Ovary (tissue), 9 donors: Measurements from ENCODE around the gene RAB31. TPM values are rescaled to one million over a fixed set of nuclear protein-coding genes. Genes with fewer than 3 reads are reported as not detected.

Experiments used
- DNase-seq, 5 donors: peaks; one replicate each; pipeline ENCODE4 v3.0.0-alpha.2; 2019 to 2020
- H3K27ac ChIP-seq, 2 donors: fragments of 200-600 bp; one replicate each; pipeline versions ENCODE4 v1.5.1 to v1.8.0; 2019 to 2022
- H3K27me3 ChIP-seq: fragments of 200-600 bp; one replicate; pipeline ENCODE4 v1.8.0; 2022
- H3K36me3 ChIP-seq: fragments of 200-600 bp; sonication (generic); one replicate; pipeline ENCODE4 v1.5.1; 2019
- H3K4me1 ChIP-seq: one replicate; pipeline ENCODE4 v1.8.1; 2013; ENCODE audit warnings: mild to moderate bottlenecking, moderate library complexity; ENCODE audit not compliant: insufficient read depth
- H3K4me3 ChIP-seq: fragments of 200-600 bp; sonication (generic); one replicate; pipeline ENCODE4 v1.5.1; 2017
- H3K9me3 ChIP-seq, 2 donors: fragments of 200-600 bp in 1 of 2; sonication (generic) in 1 of 2; one replicate each; pipeline versions ENCODE4 v1.5.1 to v1.8.1; 2013 to 2019; ENCODE audit warnings: mild to moderate bottlenecking in 1 of 2, moderate library complexity in 1 of 2
- EP300 ChIP-seq: sonication (generic); formaldehyde crosslinking; IDR thresholded peaks from one replicate; pipeline ENCODE4 v1.6.1; 2017; ENCODE audit warnings: antibody characterized with exemption
- POLR2A ChIP-seq: fragments of 450-650 bp; IDR thresholded peaks from one replicate; pipeline ENCODE4 v1.6.1; 2017; ENCODE audit warnings: antibody characterized with exemption, mild to moderate bottlenecking, moderate library complexity
- WGBS, 3 donors: extraction: QIAGEN DNeasy Blood & Tissue Kit in 1 of 3; methylation state at CpG; one replicate each; pipeline versions ENCODE4 v1.1.5 to v1.1.7; 2013 to 2017; 5-methylcytosine and 5-hydroxymethylcytosine counted together
- intact Hi-C, 4 donors: fragments of 100-400 bp; cut with DNase I; formaldehyde crosslinking; loops; one replicate each; pipeline versions ENCODE4 v1.11.0 to v1.15.1; 2022 to 2023
- polyA plus RNA-seq, 2 donors: library from polyadenylated mRNA; stranded (reverse); fragments of 200-250 nt in 1 of 2; fragments of 350-450 nt in 1 of 2; fragmentation: Illumina TruSeq in 1 of 2; extraction: RNeasy Lipid Tissue Mini Kit (QIAGEN cat#74804) in 1 of 2; gene quantifications; one replicate each; pipeline ENCODE4 v1.2.3, GENCODE V29; 2013 to 2014
- total RNA-seq, 7 donors: library from RNA; depleted of rRNA in 2 of 7; stranded (reverse); fragments of >200 nt in 2 of 7; fragmentation: NEBNext Ultra II Directional in 3 of 7; extraction: Animal tissue kit (Norgen Biotek cat#: 25700) in 3 of 7; gene quantifications; one replicate each; pipeline versions ENCODE4 v1.1.0 to v1.2.4, GENCODE V29; 2016 to 2023
- TF ChIP-seq, protein P1 (sequence below), 3 donors: fragments of 450-650 bp in 2 of 3; fragments of 200-600 bp in 1 of 3; IDR thresholded peaks; one replicate each; pipeline versions ENCODE4 v1.5.1 to v1.8.0; 2016 to 2022; ENCODE audit warnings: antibody characterized with exemption in 3 of 3, mild to moderate bottlenecking in 1 of 3
- donor health status: DM: no; HTN: no; CAD: no; lungs with moderate emphysema.
- donor health status: DM: no; HTN: no; CAD: no.
- donor health status: Bipolar disorder and iron deficiency.
- donor health status: DM: yes; HTN: yes; CAD: no.
- donor health status: DM: no; HTN: no; CAD: no.
- donor health status: DM: yes; HTN: yes; CAD: no.

The RAB31 gene
- total and polyA plus RNA-seq, 9 donors: 37.9 to 188 (median 62.8) TPM

DNA sequence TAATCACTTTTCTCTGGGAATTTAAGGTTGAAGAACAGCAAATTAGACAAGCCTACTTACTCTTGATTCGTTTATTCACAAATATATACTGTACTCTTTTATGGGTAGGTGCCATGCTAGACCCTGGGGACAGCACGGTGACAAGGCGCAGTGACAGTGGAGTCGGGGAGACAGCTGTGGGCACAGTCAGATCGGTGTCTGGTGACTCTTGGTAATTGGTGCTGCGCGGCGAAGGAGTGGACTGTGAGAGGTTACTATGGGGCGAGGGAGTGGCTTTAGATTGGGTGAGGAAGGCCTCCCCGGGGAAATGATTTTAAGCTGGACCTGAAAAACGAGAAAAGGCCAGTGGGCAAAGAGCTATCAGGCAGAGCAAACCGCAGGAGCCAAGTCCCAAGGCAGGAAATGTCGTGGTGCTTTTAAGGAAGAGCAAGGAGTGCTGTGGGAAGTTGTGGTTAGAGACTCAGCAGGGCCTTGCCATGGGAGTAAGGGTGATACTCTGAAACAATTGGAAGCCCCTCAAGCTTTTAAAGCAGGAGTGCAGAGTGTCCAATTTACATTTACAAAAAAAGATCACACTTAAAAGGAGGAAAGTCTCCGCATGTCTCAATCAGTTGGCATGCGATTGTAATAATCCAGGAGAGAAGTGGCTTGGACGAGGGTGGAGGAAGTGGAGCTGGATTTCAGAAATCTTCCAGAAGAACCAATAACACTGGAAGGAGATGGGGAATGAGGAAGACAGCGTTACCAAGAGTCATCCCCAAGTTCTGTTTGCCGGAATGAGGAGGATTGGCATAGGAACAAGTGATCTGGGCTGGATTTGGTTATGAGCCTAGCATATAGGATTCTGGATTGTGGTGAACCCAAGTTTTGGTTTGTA is 141.5 kb downstream of the RAB31 start:
- 87 to 90% (median 89%) methylated on average over 18 of the region's 18 CpGs for WGBS, 3 donors
- Histone ChIP-seq H3K27me3 (no peaks in the 10 kb centered on the region), H3K9me3 (no peaks in the 10 kb centered on the region), H3K36me3 (no peaks in the 10 kb centered on the region), H3K27ac (no peak overlapping the region), H3K4me3 (no peak overlapping the region), H3K4me1 (peaks cover 8% of the 10 kb centered on the region)
- no peak for DNase-seq
- TF ChIP-seq, protein P1, sequence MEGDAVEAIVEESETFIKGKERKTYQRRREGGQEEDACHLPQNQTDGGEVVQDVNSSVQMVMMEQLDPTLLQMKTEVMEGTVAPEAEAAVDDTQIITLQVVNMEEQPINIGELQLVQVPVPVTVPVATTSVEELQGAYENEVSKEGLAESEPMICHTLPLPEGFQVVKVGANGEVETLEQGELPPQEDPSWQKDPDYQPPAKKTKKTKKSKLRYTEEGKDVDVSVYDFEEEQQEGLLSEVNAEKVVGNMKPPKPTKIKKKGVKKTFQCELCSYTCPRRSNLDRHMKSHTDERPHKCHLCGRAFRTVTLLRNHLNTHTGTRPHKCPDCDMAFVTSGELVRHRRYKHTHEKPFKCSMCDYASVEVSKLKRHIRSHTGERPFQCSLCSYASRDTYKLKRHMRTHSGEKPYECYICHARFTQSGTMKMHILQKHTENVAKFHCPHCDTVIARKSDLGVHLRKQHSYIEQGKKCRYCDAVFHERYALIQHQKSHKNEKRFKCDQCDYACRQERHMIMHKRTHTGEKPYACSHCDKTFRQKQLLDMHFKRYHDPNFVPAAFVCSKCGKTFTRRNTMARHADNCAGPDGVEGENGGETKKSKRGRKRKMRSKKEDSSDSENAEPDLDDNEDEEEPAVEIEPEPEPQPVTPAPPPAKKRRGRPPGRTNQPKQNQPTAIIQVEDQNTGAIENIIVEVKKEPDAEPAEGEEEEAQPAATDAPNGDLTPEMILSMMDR (IDR thresholded peaks at IDR 0.05): no peak
- no peak for TF ChIP-seq POLR2A
- no peak for TF ChIP-seq EP300
- intact Hi-C loops: loop anchor here in 1 of 4 donors (10.0 kb wide), 1 partner anchor 45 kb away; no protein-coding TSS in a partner anchor

- intact Hi-C loops: loop anchor here in 1 of 4 donors (10.0 kb wide), 1 partner anchor 46 kb away; no protein-coding TSS in a partner anchor
- Histone ChIP-seq H3K4me3 (no peak overlapping the region), H3K4me1 (peaks cover 11% of the 10 kb centered on the region), H3K27ac (no peak overlapping the region), H3K36me3 (no peaks in the 10 kb centered on the region), H3K27me3 (no peaks in the 10 kb centered on the region), H3K9me3 (no peaks in the 10 kb centered on the region)
- WGBS, 3 donors: 85 to 87% (median 86%) methylated on average over 3 of the region's 3 CpGs
- TF ChIP-seq POLR2A (no peak), EP300 (no peak)
- TF ChIP-seq, protein P1 (IDR thresholded peaks at IDR 0.05): no peak
- DNase-seq: no peak
Measured at GRCh38 chr18:9850309-9850708, 142.2 kb downstream of the RAB31 start.

DNA sequence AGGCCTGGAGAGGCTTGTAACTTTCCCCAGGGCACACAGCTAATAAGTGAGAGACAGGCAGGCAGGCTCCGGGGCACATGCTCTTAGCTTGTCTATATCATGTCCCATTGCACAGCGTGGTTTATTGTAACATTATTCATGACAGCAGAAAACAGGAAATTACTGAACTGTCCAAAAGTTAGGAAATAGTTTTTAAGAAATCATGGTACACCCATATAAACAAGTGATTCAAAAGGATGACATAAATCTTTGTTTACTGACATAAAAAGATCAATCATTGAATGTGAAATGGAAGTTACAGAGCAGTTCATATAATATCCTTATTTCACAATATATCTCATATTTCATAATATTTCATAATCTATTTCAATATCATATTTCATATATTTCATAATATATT is 143.4 kb downstream of the RAB31 start:
- Histone ChIP-seq H3K27me3 (no peaks in the 10 kb centered on the region), H3K9me3 (no peaks in the 10 kb centered on the region), H3K4me1 (peaks cover 14% of the 10 kb centered on the region), H3K36me3 (no peaks in the 10 kb centered on the region), H3K4me3 (no peak overlapping the region), H3K27ac (no peak overlapping the region)
- intact Hi-C loops: loop anchor here in 1 of 4 donors (10.0 kb wide), 1 partner anchor 47 kb away; no protein-coding TSS in a partner anchor
- DNase-seq: no peak
- no peak for TF ChIP-seq EP300
- TF ChIP-seq, protein P1 (IDR thresholded peaks at IDR 0.05): no peak
- no peak for TF ChIP-seq POLR2A
- 87 to 95% (median 90%) methylated on average over 2 of the region's 2 CpGs for WGBS, 3 donors

DNA sequence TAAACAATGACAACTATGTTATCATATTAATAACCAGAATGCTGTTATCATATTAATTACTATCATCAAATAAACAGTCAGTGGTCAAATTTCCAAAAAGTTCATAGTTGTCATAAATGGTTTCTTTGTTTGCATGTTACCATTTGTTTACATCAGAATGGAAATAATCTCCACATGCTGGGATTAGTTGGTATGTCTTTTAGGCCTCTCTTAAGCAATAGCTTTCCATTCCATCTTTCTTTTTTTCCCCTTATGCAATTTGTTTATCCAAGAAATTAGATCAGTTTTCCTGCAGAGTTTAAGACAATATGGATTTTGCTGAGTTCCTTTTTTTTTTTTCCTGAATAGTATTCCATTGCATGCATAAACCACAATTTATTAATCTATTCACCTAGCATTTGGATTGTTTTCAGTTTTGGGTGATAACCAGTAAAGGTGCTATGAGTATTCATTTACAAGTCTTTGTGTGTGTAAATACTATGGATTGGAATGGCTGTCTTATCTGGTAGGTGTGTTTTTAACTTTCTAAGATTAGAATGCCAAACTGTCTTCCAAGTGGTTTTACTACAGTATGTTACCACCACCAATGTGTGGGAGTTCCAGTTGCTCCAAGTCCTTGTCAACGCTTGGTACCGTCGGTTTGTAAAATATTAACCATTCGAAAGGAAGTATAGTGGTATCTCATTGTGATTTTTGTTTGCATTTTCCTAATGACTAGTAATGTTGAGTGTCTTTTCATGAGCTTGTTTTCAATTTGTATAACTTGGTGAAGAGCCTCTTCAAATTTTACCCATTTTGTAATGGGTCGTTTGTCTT is 144.4 kb downstream of the RAB31 start:
- Histone ChIP-seq H3K4me1 (peaks cover 12% of the 10 kb centered on the region), H3K4me3 (no peak overlapping the region), H3K27me3 (no peaks in the 10 kb centered on the region), H3K27ac (no peak overlapping the region), H3K9me3 (no peaks in the 10 kb centered on the region), H3K36me3 (no peaks in the 10 kb centered on the region)
- 85 to 88% (median 87%) methylated on average over 5 of the region's 5 CpGs for WGBS, 3 donors
- TF ChIP-seq, protein P1 (IDR thresholded peaks at IDR 0.05): no peak
- TF ChIP-seq POLR2A (no peak), EP300 (no peak)
- no peak for DNase-seq
- intact Hi-C loops: loop anchor here in 1 of 4 donors (10.0 kb wide), 1 partner anchor 48 kb away; no protein-coding TSS in a partner anchor
